Measurements from ENCODE around the gene CTH.
"Not testable (repeated sequence)": the region's sequence is repeated elsewhere in the genome, so short reads cannot be mapped to it uniquely, and the experiment has no call there.

The CTH gene

GRCh38 chr1:70452164-70452939, 41.3 kb downstream of the CTH start:
- not testable (repeated sequence) for DNase-seq

GRCh38 chr1:70455291-70455690, 44.2 kb downstream of the CTH start:
- no peak for DNase-seq

- no peak for DNase-seq
These were observed 47.1 kb downstream of the CTH start for GRCh38 chr1:70458131-70458530.

GRCh38 chr1:70459496-70460225, 48.6 kb downstream of the CTH start:
- no peak for DNase-seq

- not testable (repeated sequence) for DNase-seq
These were observed 50.0 kb downstream of the CTH start for GRCh38 chr1:70460740-70461713.

GRCh38 chr1:70462611-70463010, 51.5 kb downstream of the CTH start:
- DNase-seq: no peak

- DNase-seq: no peak
These were observed 54.8 kb downstream of the CTH start for GRCh38 chr1:70465911-70466310.

- DNase-seq: no peak
These were observed 56.5 kb downstream of the CTH start for GRCh38 chr1:70467531-70467930.

GRCh38 chr1:70468180-70468579, 57.1 kb downstream of the CTH start:
- DNase-seq: no peak

GRCh38 chr1:70469184-70469583, 58.1 kb downstream of the CTH start:
- not testable (repeated sequence) for DNase-seq

- no peak for DNase-seq
These were observed 64.0 kb downstream of the CTH start for GRCh38 chr1:70475023-70475422.

- DNase-seq: no peak
These were observed 66.0 kb downstream of the CTH start for GRCh38 chr1:70477090-70477489.

GRCh38 chr1:70477905-70478304, 66.8 kb downstream of the CTH start:
- not testable (repeated sequence) for DNase-seq

GRCh38 chr1:70483342-70483741, 72.3 kb downstream of the CTH start:
- no peak for DNase-seq

GRCh38 chr1:70485624-70486023, 74.6 kb downstream of the CTH start:
- no peak for DNase-seq

- no peak for DNase-seq
These were observed 75.8 kb downstream of the CTH start for GRCh38 chr1:70486676-70487458.

- no peak for DNase-seq
These were observed 76.4 kb downstream of the CTH start for GRCh38 chr1:70487459-70487815.

GRCh38 chr1:70487910-70488665, 77.0 kb downstream of the CTH start:
- no peak for DNase-seq
